WTC11 (cell line): ENCODE results near the gene PHLDB3. TPM values are rescaled to one million over a fixed set of nuclear protein-coding genes. Genes with fewer than 3 reads are reported as not detected.

Source experiments
- ATAC-seq: fragments of 200-7000 bp; cut with Tn5 transposase; 2 replicates; pipeline ENCODE4 v1.10.0; 2021; ENCODE audit warnings: mild to moderate bottlenecking, moderate library complexity
- CTCF ChIA-PET: fragments of 300-600 bp; sonication (Branson Sonifier 250); formaldehyde crosslinking; loops from one replicate; lab custom pipeline; 2021; ENCODE audit warnings: antibody characterized with exemption; lab: Charles Lee
- POLR2A ChIA-PET: fragments of 350-600 bp; sonication (Branson Sonifier 250); formaldehyde crosslinking; loops from one replicate; lab custom pipeline; 2021; ENCODE audit warnings: antibody characterized with exemption; lab: Charles Lee
- DNase-seq: peaks from one replicate; pipeline ENCODE4 v3.0.0; 2021; ENCODE audit warnings: low spot score
- H3K27ac Mint-ChIP-seq: 2 replicates; pipeline ENCODE4 v1.8.0; 2021; ENCODE audit warnings: mixed read lengths
- H3K27me3 Mint-ChIP-seq: 2 replicates; pipeline ENCODE4 v1.8.0; 2021; ENCODE audit warnings: low read depth, mild to moderate bottlenecking, moderate library complexity, mixed read lengths
- H3K36me3 Mint-ChIP-seq: 2 replicates; pipeline ENCODE4 v1.8.0; 2021; ENCODE audit warnings: mixed read lengths
- H3K4me1 Mint-ChIP-seq: 2 replicates; pipeline ENCODE4 v1.8.0; 2022; ENCODE audit warnings: mixed read lengths
- H3K4me3 Mint-ChIP-seq: 2 replicates; pipeline ENCODE4 v1.8.0; 2021; ENCODE audit warnings: mild to moderate bottlenecking, moderate library complexity, mixed read lengths
- H3K9me3 Mint-ChIP-seq: 2 replicates; pipeline ENCODE4 v1.8.0; 2021; ENCODE audit warnings: mixed read lengths
- EMX1 ChIP-seq: fragments of 250-450 bp; sonication (Bioruptor Pico); IDR thresholded peaks from 2 replicates; pipeline ENCODE4 v1.8.0; 2021; ENCODE audit warnings: mild to moderate bottlenecking
- FOXP1 ChIP-seq: sonication (generic); formaldehyde crosslinking; IDR thresholded peaks from 2 replicates; pipeline ENCODE4 v1.8.0; 2022; ENCODE audit warnings: missing genetic modification reagents, mild to moderate bottlenecking, moderate library complexity, borderline replicate concordance
- GABPB1 ChIP-seq: sonication (generic); formaldehyde crosslinking; IDR thresholded peaks from 2 replicates; pipeline ENCODE4 v1.8.1; 2023; ENCODE audit warnings: mild to moderate bottlenecking, missing genetic modification reagents
- GTF2I ChIP-seq: fragments of 250-450 bp; sonication (Bioruptor Pico); conservative IDR thresholded peaks from 2 replicates; pipeline ENCODE4 v1.4.0; 2021; ENCODE audit warnings: mild to moderate bottlenecking
- JAZF1 ChIP-seq: fragments of 250-450 bp; sonication (Bioruptor Pico); IDR thresholded peaks from 2 replicates; pipeline ENCODE4 v1.9.0; 2021; ENCODE audit warnings: moderate library complexity, mild to moderate bottlenecking, inconsistent platforms
- NFATC4 ChIP-seq: fragments of 250-450 bp; sonication (Bioruptor Pico); IDR thresholded peaks from 2 replicates; pipeline ENCODE4 v1.9.0; 2021; ENCODE audit warnings: mild to moderate bottlenecking
- NFE2L1 ChIP-seq: sonication (generic); formaldehyde crosslinking; IDR thresholded peaks from 2 replicates; pipeline ENCODE4 v1.8.1; 2023; ENCODE audit warnings: missing genetic modification reagents
- PRRX2 ChIP-seq: fragments of 250-450 bp; sonication (Bioruptor Pico); IDR thresholded peaks from 2 replicates; pipeline ENCODE4 v1.8.0; 2021; ENCODE audit warnings: mild to moderate bottlenecking
- TEAD4 ChIP-seq: sonication (generic); formaldehyde crosslinking; IDR thresholded peaks from 2 replicates; pipeline ENCODE4 v1.8.0; 2022; ENCODE audit warnings: mild to moderate bottlenecking, missing genetic modification reagents
- ZNF121 ChIP-seq: sonication (generic); formaldehyde crosslinking; IDR thresholded peaks from 2 replicates; pipeline ENCODE4 v1.8.0; 2023; ENCODE audit warnings: missing genetic modification reagents
- ZNF232 ChIP-seq: sonication (generic); formaldehyde crosslinking; IDR thresholded peaks from 2 replicates; pipeline ENCODE4 v1.8.0; 2022; ENCODE audit warnings: mild to moderate bottlenecking, missing genetic modification reagents
- total RNA-seq: library from RNA; stranded (reverse); gene quantifications from 3 replicates; pipeline ENCODE4 v1.2.3, GENCODE V29; 2021
- TF ChIP-seq, protein P1 (sequence below): sonication (generic); formaldehyde crosslinking; IDR thresholded peaks from 2 replicates; pipeline ENCODE4 v1.8.0; 2022; ENCODE audit warnings: missing genetic modification reagents
- TF ChIP-seq, protein P2 (sequence below): fragments of 250-450 bp; sonication (Bioruptor Pico); IDR thresholded peaks from 2 replicates; pipeline ENCODE4 v1.9.0; 2021; ENCODE audit warnings: mild to moderate bottlenecking
- TF ChIP-seq, protein P3 (sequence below): sonication (generic); formaldehyde crosslinking; IDR thresholded peaks from 2 replicates; pipeline ENCODE4 v1.8.1; 2023; ENCODE audit warnings: mild to moderate bottlenecking, missing genetic modification reagents, moderate library complexity
- TF ChIP-seq, protein P4 (sequence below): sonication (generic); formaldehyde crosslinking; IDR thresholded peaks from 2 replicates; pipeline ENCODE4 v1.8.1; 2022; ENCODE audit warnings: missing genetic modification reagents, borderline replicate concordance
- TF ChIP-seq, protein P5 (sequence below): sonication (generic); formaldehyde crosslinking; conservative IDR thresholded peaks from 2 replicates; pipeline ENCODE4 v1.8.1; 2022; ENCODE audit warnings: mild to moderate bottlenecking, missing genetic modification reagents
- TF ChIP-seq, protein P6 (sequence below): fragments of 250-450 bp; sonication (Bioruptor Pico); IDR thresholded peaks from 2 replicates; pipeline ENCODE4 v1.8.0; 2021; ENCODE audit warnings: mild to moderate bottlenecking
- TF ChIP-seq, protein P7 (sequence below): sonication (generic); formaldehyde crosslinking; IDR thresholded peaks from 2 replicates; pipeline ENCODE4 v1.8.0; 2022; ENCODE audit warnings: mild to moderate bottlenecking, missing genetic modification reagents
- TF ChIP-seq, protein P8 (sequence below): sonication (generic); formaldehyde crosslinking; IDR thresholded peaks from 2 replicates; pipeline ENCODE4 v1.8.1; 2023; ENCODE audit warnings: mild to moderate bottlenecking, missing genetic modification reagents, borderline replicate concordance

PHLDB3 gene
- total RNA-seq, 1 experiment from 2014 or later, result 14.6 TPM

DNA sequence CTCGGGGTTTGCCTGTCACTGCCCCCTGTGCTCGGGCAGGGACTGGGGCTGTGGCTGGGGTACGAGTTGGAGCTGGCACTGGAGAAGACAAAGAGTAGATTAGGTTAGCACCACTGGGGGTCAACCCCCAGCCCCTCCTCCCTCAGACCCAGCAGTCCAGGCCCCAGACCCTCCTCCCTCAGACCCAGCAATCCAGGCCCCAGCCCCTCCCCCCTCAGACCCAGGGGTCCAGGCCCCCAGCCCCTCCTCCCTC, 47.6 kb upstream of the PHLDB3 start:
- Mint-ChIP-seq H3K27me3 (no peaks in the 10 kb centered on the region), H3K9me3 (no peaks in the 10 kb centered on the region), H3K4me3 (no peak overlapping the region), H3K4me1 (peaks cover 7% of the 10 kb centered on the region), H3K27ac (no peak overlapping the region), H3K36me3 (peaks cover 39% of the 10 kb centered on the region)
- POLR2A ChIA-PET, result no interaction called here
- no peak for DNase-seq
- ATAC-seq, result no peak
- CTCF ChIA-PET, result interaction anchor here (6.4 to 7.7 kb wide), 2 partner anchors 16 to 43 kb away, joined by 130 to 152 read pairs; partner anchors contain the start of genes IRGQ and ZNF576
- TF ChIP-seq GABPB1 (CRISPR knock-in tag) (no peak), JAZF1 (CRISPR knock-in tag) (no peak)
- TF ChIP-seq, protein P1, sequence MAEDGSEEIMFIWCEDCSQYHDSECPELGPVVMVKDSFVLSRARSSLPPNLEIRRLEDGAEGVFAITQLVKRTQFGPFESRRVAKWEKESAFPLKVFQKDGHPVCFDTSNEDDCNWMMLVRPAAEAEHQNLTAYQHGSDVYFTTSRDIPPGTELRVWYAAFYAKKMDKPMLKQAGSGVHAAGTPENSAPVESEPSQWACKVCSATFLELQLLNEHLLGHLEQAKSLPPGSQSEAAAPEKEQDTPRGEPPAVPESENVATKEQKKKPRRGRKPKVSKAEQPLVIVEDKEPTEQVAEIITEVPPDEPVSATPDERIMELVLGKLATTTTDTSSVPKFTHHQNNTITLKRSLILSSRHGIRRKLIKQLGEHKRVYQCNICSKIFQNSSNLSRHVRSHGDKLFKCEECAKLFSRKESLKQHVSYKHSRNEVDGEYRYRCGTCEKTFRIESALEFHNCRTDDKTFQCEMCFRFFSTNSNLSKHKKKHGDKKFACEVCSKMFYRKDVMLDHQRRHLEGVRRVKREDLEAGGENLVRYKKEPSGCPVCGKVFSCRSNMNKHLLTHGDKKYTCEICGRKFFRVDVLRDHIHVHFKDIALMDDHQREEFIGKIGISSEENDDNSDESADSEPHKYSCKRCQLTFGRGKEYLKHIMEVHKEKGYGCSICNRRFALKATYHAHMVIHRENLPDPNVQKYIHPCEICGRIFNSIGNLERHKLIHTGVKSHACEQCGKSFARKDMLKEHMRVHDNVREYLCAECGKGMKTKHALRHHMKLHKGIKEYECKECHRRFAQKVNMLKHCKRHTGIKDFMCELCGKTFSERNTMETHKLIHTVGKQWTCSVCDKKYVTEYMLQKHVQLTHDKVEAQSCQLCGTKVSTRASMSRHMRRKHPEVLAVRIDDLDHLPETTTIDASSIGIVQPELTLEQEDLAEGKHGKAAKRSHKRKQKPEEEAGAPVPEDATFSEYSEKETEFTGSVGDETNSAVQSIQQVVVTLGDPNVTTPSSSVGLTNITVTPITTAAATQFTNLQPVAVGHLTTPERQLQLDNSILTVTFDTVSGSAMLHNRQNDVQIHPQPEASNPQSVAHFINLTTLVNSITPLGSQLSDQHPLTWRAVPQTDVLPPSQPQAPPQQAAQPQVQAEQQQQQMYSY (CRISPR knock-in tag), result no peak
- TF ChIP-seq, protein P2, sequence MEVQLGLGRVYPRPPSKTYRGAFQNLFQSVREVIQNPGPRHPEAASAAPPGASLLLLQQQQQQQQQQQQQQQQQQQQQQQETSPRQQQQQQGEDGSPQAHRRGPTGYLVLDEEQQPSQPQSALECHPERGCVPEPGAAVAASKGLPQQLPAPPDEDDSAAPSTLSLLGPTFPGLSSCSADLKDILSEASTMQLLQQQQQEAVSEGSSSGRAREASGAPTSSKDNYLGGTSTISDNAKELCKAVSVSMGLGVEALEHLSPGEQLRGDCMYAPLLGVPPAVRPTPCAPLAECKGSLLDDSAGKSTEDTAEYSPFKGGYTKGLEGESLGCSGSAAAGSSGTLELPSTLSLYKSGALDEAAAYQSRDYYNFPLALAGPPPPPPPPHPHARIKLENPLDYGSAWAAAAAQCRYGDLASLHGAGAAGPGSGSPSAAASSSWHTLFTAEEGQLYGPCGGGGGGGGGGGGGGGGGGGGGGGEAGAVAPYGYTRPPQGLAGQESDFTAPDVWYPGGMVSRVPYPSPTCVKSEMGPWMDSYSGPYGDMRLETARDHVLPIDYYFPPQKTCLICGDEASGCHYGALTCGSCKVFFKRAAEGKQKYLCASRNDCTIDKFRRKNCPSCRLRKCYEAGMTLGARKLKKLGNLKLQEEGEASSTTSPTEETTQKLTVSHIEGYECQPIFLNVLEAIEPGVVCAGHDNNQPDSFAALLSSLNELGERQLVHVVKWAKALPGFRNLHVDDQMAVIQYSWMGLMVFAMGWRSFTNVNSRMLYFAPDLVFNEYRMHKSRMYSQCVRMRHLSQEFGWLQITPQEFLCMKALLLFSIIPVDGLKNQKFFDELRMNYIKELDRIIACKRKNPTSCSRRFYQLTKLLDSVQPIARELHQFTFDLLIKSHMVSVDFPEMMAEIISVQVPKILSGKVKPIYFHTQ (CRISPR knock-in tag), result no peak

DNA sequence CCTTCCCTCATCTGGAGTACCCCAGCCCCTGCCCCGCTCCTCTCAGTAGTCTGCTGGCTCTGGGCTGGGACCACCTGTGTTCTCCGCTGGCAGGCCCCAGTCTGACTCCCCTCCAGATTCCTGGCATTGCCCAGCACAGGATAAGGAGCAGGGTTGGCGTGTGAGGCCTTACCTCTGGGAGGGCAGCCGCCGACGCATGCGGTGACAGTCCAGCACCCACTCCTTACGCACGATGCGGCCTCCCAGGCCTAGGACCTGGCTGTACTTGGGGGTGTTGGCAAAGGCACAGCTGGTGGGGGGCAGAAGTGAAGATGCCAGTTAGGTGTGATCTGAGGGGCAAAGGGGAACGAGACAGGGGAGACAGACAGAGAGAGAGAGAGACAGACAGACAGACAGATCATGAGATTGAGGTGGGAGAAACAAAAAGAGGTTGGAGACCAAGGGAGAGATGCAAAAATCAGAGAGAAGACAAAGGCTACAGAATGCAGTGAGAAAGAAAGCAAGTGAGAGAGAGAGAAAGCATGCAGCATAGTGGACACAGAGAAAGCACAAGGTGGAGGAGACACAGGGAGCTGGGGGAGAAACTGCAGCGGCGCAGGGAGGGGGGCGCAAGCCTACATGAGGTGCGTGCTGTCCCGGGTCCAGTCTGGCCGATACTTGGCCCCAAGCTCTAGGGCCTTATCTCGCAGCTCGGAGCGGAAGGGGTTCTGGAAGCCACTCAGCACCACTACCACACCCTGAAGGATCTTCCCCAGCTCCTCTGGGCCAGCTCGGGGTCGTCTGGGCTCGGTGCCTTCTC, 47.1 kb upstream of the PHLDB3 start:
- Mint-ChIP-seq H3K9me3 (no peaks in the 10 kb centered on the region), H3K36me3 (peaks cover 39% of the 10 kb centered on the region), H3K27ac (no peak overlapping the region), H3K4me3 (no peak overlapping the region), H3K27me3 (no peaks in the 10 kb centered on the region), H3K4me1 (peaks cover 7% of the 10 kb centered on the region)
- POLR2A ChIA-PET, result no interaction called here
- CTCF ChIA-PET, result interaction anchor here (6.4 to 7.7 kb wide), 2 partner anchors 15 to 44 kb away, joined by 130 to 152 read pairs; partner anchors contain the start of genes IRGQ and ZNF576
- ATAC-seq (no peak), DNase-seq (no peak)
- TF ChIP-seq TEAD4 (CRISPR knock-in tag), result no peak
- TF ChIP-seq, protein P3, sequence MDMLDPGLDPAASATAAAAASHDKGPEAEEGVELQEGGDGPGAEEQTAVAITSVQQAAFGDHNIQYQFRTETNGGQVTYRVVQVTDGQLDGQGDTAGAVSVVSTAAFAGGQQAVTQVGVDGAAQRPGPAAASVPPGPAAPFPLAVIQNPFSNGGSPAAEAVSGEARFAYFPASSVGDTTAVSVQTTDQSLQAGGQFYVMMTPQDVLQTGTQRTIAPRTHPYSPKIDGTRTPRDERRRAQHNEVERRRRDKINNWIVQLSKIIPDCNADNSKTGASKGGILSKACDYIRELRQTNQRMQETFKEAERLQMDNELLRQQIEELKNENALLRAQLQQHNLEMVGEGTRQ (CRISPR knock-in tag), result no peak
- no peak for TF ChIP-seq GABPB1 (CRISPR knock-in tag)
- no peak for TF ChIP-seq EMX1 (CRISPR knock-in tag)
- TF ChIP-seq, protein P4, sequence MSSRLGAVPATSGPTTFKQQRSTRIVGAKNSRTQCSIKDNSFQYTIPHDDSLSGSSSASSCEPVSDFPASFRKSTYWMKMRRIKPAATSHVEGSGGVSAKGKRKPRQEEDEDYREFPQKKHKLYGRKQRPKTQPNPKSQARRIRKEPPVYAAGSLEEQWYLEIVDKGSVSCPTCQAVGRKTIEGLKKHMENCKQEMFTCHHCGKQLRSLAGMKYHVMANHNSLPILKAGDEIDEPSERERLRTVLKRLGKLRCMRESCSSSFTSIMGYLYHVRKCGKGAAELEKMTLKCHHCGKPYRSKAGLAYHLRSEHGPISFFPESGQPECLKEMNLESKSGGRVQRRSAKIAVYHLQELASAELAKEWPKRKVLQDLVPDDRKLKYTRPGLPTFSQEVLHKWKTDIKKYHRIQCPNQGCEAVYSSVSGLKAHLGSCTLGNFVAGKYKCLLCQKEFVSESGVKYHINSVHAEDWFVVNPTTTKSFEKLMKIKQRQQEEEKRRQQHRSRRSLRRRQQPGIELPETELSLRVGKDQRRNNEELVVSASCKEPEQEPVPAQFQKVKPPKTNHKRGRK, result no peak
- TF ChIP-seq, protein P5, sequence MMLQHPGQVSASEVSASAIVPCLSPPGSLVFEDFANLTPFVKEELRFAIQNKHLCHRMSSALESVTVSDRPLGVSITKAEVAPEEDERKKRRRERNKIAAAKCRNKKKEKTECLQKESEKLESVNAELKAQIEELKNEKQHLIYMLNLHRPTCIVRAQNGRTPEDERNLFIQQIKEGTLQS (CRISPR knock-in tag), result no peak
- no peak for TF ChIP-seq PRRX2 (CRISPR knock-in tag)
- TF ChIP-seq, protein P6, sequence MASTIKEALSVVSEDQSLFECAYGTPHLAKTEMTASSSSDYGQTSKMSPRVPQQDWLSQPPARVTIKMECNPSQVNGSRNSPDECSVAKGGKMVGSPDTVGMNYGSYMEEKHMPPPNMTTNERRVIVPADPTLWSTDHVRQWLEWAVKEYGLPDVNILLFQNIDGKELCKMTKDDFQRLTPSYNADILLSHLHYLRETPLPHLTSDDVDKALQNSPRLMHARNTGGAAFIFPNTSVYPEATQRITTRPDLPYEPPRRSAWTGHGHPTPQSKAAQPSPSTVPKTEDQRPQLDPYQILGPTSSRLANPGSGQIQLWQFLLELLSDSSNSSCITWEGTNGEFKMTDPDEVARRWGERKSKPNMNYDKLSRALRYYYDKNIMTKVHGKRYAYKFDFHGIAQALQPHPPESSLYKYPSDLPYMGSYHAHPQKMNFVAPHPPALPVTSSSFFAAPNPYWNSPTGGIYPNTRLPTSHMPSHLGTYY (CRISPR knock-in tag), result no peak
- TF ChIP-seq, protein P7, sequence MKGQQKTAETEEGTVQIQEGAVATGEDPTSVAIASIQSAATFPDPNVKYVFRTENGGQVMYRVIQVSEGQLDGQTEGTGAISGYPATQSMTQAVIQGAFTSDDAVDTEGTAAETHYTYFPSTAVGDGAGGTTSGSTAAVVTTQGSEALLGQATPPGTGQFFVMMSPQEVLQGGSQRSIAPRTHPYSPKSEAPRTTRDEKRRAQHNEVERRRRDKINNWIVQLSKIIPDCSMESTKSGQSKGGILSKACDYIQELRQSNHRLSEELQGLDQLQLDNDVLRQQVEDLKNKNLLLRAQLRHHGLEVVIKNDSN, result no peak
- TF ChIP-seq ZNF232 (CRISPR knock-in tag), result no peak
- no peak for TF ChIP-seq GTF2I (CRISPR knock-in tag)
- no peak for TF ChIP-seq FOXP1 (CRISPR knock-in tag)
- no peak for TF ChIP-seq ZNF121 (CRISPR knock-in tag)
- TF ChIP-seq, protein P8, sequence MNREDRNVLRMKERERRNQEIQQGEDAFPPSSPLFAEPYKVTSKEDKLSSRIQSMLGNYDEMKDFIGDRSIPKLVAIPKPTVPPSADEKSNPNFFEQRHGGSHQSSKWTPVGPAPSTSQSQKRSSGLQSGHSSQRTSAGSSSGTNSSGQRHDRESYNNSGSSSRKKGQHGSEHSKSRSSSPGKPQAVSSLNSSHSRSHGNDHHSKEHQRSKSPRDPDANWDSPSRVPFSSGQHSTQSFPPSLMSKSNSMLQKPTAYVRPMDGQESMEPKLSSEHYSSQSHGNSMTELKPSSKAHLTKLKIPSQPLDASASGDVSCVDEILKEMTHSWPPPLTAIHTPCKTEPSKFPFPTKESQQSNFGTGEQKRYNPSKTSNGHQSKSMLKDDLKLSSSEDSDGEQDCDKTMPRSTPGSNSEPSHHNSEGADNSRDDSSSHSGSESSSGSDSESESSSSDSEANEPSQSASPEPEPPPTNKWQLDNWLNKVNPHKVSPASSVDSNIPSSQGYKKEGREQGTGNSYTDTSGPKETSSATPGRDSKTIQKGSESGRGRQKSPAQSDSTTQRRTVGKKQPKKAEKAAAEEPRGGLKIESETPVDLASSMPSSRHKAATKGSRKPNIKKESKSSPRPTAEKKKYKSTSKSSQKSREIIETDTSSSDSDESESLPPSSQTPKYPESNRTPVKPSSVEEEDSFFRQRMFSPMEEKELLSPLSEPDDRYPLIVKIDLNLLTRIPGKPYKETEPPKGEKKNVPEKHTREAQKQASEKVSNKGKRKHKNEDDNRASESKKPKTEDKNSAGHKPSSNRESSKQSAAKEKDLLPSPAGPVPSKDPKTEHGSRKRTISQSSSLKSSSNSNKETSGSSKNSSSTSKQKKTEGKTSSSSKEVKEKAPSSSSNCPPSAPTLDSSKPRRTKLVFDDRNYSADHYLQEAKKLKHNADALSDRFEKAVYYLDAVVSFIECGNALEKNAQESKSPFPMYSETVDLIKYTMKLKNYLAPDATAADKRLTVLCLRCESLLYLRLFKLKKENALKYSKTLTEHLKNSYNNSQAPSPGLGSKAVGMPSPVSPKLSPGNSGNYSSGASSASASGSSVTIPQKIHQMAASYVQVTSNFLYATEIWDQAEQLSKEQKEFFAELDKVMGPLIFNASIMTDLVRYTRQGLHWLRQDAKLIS (CRISPR knock-in tag), result no peak
- no peak for TF ChIP-seq NFE2L1
- no peak for TF ChIP-seq NFATC4 (CRISPR knock-in tag)
